Measurements from ENCODE around the gene PTX4.

GRCh38 chr16:1532771-1533170 is 44.0 kb upstream of the PTX4 start:
- TF ChIP-seq CTCF (optimal IDR thresholded peaks at IDR 0.05 in 1 of 3, IDR thresholded peaks at IDR 0.05 in 1 of 3, conservative IDR thresholded peaks at IDR 0.05 in 1 of 3; ENCODE audit: extremely low read depth in 1 of 3, insufficient read depth in 2 of 3, low read length in 3 of 3) (no peak), EZH2 (IDR thresholded peaks at IDR 0.05; ENCODE audit: low read length) (no peak)

Measured in keratinocyte (primary cell).